Right lung (tissue), 5 donors: Measurements from ENCODE around the gene MBTD1. TPM values are rescaled to one million over a fixed set of nuclear protein-coding genes. Genes with fewer than 3 reads are reported as not detected.
"Not testable (repeated sequence)": the region's sequence is repeated elsewhere in the genome, so short reads cannot be mapped to it uniquely, and the experiment has no call there.

Source experiments
- DNase-seq, 2 donors: peaks; one replicate each; pipeline ENCODE4 v3.0.0-alpha.2; 2013
- polyA plus RNA-seq, 5 donors: library from polyadenylated mRNA; unstranded; fragments of 120-200 nt; gene quantifications; one replicate each; pipeline versions ENCODE4 v1.2.1 to v1.2.3, GENCODE V29; 2013; ENCODE audit warnings: inconsistent platforms in 1 of 5, low replicate concordance in 1 of 5; ENCODE audit not compliant: insufficient read length in 5 of 5, insufficient read depth in 1 of 5

The MBTD1 gene
- polyA plus RNA-seq, 5 donors: 35.5 to 63.7 (median 58.2) TPM

DNA sequence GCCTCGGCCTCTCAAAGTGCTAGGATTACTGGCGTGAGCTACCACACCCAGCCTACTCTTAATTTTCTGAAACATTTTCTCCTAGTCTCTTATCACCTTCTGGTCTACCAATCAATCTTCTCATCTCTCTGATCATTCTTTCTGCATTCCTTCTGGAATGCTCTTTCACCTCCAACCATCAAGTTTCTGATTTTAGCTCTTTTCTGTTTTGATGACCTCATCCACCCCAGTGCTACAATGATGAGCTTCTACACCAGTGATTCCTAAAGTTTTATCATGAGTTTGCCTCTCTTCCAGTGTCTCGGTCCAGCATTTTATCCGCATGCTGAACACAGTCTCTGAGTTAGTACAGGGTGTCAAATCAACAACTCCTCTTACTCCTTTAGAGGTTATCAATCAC, 62.1 kb downstream of the MBTD1 start:
- DNase-seq: no peak

DNA sequence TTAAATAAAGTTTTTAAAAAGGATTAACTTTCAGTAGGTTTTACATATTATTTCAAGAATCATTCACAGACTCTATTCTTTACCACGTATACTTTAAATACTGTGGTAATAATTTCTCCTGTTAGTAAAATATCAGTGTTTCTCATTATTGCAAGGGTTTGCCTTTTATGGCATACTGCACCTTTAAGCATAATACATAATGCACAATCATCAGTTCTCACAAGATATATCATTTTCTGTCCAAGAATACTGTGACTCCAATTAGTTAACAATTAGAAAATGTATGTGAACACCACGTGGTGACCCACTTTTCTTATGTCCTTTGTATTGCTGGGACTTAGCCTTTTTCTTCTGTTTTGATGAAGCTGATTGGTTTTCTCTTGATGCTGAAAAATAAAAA, 68.0 kb downstream of the MBTD1 start:
- DNase-seq: no peak

DNA sequence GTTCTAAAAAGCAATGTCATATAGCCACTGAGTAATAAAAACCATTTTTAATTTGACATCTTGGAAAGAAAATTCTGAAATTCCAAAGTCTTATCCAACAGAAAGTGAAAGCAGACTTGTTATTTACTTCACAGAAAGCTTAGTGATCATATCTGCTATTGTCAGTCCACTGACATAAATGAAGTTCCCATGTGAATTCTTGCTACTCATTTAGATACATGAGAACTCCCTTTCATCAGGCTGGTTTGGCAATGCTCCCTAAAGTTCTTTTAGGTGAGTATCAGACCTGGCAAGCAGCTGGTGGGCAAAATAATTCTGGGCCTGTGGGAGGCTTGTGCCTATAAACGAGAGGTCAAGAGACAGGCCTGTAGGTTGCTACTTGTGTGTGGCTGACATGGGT, 70.2 kb downstream of the MBTD1 start:
- no peak for DNase-seq

DNA sequence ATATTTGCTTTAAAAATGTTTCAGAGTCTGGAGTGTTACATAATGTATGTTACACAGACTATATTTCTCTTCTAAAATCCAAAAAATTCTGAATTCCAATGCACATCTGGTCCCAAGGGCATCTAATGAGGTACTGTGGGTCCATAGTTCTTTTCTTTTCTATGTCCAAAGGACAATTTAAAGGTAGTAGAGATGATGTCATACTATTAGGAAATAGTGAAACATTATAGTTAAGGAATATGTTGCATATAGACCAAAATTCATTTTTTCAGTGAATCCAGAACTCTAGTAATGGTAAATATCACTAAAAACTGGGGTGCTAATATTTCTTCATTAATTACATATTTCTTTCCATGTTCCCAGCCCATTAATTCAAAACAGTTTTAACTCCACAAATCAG, 70.7 kb downstream of the MBTD1 start:
- DNase-seq: no peak

DNA sequence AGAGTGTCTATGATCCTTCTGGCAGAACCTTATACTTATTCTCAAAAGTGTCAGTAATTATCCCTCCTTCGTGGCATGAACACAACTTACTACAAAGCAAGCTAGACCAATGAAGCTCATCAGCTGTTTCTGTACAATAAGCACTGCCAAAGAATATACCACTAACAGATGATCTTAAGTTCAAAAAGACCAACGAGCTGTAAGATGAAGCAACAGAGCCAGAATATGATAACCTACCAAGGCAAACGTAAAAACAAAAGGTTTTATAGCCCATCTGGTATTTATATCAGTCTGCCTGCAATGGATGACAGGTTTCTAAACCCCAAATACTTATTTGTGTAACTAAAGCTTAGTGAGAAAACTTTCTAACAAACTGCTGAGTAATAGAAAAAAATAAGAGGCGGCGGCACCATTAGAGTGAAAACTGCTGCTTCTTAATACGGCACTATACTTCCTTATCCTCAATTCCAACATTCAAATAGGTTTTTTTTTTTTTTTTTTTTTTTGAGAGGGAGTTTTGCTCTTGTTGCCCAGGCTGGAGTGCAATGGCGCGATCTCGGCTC, 71.5 kb downstream of the MBTD1 start:
- peak; percentile 56 to 67 for DNase-seq

DNA sequence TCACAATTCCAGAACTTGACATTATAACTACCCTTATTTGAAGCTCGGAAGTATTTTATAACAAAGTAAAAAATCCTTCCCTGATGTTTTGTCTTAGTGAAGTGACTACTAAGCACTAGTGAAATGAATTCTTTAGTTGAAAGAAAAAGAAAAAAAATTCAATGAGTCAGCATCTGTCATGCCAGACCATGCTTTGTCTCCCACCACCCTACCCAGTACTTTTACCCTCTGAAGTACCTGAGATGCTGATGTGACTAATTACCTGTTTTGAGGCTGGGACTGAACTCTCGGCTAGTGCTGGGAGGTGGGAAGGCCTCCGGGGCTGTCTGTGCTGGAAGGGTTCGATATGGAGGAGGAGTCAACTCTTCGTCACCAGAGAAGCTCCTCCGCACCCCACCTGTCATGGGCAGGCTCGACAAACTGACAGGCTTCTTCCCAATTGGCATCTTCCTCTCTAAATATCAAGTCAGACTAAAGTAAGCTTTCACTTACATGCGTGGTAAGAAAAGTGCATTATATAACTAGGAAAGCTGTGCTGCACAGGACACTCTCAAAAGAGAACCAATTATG, 74.0 kb downstream of the MBTD1 start:
- DNase-seq: no peak

DNA sequence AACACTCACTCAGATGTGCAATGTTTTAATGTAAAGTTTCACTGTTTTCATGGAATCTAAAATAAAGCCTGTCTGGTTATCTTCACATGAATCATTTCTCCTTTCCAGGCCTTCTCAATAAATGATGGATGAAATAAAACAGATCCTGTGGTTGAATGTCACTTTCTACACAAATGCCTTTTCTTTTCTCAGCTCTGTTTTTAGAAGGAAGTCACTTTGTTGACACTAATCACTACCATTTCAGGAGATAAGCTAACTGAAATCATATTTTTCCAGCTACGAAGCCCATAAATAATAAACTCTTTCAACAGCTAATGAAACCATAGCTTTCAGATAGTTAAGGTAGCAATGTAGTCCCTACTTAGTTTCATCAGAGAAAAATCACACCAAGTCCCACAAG, 75.7 kb downstream of the MBTD1 start:
- DNase-seq: no peak

DNA sequence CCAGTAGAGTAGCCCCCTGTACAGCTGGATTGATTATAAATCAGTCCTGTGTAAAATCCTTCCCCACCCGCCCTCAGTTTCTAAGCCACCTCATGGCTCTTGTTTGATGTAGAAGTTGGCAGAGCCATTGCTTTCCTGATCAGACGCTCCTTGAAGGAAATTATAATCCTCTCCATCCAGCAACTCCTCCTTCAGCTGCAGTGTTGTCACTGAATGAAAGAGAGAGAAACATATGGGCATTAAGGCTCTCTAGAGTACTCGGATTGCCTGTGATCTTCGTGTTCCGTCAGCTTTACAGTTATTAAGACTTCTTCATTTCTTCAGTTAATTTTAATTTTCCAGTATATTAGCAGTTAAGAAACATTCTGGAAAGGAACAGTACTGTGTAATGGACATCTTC, 79.4 kb downstream of the MBTD1 start:
- DNase-seq: no peak

DNA sequence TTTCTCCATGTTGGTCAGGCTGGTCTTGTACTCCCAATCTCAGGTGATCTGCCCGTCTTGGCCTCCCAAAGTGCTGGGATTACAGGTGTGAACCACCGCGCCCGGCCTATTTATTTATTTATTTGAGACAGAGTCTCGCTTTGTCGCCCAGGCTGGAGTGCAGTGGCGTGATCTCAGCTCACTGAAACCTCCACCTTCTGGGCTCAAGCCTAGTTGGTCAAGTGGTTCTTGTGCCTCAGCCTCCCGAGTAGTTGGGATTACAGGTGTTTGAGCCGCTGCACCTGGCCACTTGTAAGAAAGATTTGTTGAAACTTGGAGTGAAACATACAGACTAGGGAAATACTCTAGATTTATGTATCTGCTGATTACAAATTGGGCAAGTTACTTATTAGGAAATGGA, 87.8 kb downstream of the MBTD1 start:
- DNase-seq: not testable (repeated sequence)

DNA sequence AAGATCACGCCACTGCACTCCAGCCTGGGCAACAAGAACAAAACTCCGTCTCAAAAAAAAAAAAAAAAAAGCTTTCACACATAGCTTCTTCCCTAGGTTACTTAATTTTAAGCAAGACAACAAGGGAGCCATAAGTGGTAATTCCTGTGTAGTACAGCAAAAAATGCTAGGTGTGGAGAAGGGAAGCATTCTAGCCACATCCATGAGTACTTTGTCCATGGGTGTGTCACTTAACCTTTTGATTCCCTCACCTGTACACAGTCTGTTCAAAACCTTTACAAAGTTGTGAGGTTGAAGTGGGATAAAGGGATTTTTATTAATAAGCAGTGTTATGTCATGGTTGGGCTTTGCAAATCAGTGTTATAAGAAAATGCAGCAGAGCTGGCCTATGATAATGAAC, 89.1 kb downstream of the MBTD1 start:
- DNase-seq: no peak

DNA sequence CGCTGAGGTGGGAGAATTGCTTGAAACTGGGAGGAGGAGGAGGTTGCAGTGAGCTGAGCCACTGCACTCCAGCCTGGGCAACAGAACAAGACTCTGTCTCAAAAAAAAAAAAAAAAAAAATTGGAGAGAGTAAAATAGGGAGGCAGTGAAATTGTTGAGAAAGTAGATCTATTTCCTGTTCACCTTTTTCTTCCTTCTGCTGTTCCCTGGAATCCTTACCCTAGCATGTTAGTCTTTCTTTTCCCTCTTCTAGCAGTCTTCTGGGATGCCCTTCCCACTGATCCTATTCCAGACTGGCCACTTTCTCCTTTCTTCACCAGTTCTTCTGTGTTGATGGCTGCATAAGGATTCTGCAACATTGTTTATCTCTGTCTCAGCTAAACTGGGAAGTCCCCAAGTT, 90.5 kb downstream of the MBTD1 start:
- no peak for DNase-seq

DNA sequence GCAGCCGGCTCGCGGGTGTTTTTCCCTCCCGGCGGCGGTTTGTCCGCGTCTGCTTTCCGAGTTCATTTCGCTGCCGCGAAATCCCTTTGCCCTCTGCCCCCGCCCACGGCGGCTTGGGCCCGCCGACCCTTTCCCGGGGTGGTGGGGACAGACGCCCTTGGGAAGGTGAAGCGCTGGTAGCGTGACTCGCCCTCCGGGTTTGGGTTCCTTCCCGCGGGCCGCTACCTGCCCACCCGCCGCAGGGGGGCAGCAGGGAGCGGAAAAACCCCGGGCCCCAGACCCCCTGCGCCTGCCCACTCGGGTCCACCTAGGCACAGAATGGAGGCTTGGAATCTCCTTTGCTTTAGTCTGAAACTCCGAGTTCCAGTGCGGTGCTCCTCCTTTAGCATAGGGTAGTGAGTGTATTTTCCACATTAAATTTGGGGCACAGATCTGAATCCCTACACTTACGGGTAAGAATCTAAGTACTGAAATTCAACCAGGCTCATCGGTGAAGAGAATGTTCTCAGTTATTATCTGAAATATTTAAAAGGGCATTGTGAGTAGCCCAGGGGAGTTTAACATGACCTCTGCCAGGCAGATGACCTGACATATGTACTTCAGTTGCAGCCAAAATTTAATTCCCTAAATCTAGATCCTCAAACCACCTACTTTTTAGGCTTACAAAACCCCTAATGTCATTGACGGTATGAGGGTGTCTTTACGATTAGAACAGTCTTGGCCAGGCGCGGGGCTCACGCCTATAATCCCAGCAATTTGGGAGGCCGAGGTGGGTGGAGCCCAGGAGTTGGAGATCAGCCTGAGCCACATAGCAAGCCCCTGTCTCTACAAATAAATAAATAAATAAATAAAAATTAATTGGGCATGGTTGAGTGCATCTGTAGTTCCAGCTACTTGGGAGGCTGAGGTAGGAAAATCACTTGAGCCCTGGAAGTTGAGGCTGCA, 92.6 kb downstream of the MBTD1 start:
- DNase-seq: peak in 1 of 2 donors; percentile 21

DNA sequence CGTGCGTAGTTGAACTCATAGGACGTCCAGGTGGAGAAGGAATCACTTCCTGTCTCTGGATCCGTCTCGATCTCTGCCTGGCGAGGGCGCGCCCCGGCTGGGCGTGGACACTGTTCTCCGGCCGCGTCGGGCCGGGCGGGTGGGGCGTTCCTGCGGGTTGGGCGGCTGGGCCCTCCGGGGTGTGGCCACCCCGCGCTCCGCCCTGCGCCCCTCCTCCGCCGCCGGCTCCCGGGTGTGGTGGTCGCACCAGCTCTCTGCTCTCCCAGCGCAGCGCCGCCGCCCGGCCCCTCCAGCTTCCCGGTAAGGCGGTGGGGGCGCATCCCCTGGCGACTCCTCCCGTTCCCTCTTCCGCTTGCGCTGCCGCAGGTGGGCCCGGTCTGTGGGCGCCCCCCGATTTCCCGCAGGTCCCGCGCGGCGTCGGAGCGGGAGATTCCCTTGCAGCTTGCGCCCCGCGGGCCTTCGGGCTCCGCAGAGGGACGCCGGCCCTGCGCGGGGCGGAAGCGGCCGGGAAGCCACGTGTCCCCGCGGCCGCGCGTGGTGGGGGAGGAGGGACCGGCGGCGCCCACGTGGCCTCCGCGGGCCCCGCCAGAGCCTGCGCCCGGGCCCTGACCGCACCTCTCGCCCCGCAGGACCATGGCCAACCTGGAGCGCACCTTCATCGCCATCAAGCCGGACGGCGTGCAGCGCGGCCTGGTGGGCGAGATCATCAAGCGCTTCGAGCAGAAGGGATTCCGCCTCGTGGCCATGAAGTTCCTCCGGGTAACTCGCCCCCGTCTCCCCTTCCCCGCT, 93.5 kb downstream of the MBTD1 start, which contains the start of gene NME2:
Gene NME2 (plus strand): TSS at position 214 of the 789 bp plus-strand sequence. CDS start 420 bp downstream, at position 634.
- DNase-seq: peak; percentile 83 to 84

DNA sequence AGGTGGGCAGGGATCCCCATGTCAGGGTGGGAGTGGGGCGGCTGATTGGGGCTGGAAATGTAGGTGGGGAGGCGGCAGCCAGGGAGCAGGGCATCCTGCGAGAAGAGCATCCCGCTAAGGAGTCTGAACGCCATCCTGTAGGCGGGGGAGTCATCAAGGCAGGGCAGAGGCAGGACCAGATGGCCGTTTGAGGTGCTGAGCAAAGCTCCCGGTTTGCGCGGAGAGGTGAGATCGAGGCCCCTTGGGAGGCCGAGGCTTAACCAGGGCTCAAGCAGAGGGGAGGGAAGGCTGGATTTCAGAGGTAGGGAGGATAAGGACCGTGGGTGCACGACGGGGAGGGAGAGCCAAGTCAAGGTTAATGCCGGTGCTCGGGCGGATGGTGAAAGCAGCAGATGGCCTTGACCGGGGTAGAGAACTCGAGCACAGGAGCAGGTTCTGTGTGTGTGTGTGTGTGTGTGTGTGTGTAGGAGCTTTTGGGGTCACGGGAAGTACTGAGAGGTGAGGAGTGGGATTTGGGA, 94.1 kb downstream of the MBTD1 start:
- no peak for DNase-seq

DNA sequence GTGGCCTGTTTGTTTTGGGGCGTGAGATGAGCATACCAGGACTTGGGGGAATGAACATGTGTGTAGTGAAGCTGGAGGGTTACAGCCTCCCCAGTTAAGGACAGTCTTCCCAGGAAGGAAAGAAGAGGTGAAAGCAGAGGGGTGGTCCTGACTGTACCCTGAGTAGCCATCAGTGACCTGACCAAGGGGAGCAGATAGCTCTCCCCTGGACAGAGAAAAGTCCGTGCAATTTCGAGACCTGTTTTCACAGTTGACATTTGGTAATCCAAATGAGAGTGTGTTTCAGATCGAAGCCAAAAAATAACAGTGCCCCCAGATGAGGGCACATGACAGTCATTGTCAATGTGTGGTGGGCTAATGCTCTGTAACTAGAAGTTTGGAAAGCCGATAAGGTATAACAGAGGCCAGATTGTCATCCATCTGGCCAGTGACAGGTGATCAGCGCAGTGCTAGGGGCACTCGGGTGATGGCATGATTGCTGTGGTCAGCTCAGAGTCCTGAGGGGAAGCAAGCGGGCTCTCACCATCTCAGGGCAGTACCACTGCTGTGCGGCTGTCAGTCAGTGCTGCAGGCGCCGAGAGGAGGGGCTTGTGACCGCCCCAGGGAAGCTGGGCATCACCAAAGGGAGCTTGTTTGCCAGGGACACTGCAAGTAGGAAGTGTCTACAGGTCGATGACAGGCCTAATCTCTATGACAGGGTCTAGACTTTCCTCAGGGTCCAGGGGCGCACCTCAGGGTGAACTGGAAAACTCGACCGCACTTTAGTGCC, 94.8 kb downstream of the MBTD1 start:
- DNase-seq: no peak

DNA sequence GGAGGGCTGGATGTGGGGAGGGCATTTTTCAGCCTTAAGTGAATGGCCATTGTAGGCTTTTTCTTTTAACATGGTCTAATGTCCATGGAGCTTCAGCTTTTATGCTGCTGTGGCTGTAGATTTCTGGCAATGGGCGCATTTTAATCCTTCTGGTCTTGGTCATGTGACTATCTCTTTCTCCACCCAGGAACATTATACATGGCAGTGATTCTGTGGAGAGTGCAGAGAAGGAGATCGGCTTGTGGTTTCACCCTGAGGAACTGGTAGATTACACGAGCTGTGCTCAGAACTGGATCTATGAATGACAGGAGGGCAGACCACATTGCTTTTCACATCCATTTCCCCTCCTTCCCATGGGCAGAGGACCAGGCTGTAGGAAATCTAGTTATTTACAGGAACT, 98.3 kb downstream of the MBTD1 start:
- DNase-seq: no peak

DNA sequence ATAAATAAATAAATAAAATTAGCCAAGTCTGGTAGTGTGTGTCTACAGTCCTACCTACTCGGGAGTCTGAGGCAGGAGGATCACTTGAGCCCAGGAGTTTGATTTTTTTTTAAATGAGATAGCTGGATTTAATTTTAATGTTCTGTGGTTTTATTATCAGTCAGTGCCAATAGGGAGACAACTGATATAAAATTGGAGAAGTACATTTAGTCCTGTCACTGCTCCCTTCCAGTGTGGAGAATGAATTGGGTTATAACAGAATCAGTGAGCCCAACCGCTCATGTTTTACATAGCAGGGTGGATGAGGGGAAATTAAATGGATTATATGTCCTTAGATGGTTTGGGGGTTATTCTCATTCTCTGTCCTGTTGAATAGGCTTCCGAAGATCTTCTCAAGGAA, 100.2 kb downstream of the MBTD1 start:
- DNase-seq: no peak

DNA sequence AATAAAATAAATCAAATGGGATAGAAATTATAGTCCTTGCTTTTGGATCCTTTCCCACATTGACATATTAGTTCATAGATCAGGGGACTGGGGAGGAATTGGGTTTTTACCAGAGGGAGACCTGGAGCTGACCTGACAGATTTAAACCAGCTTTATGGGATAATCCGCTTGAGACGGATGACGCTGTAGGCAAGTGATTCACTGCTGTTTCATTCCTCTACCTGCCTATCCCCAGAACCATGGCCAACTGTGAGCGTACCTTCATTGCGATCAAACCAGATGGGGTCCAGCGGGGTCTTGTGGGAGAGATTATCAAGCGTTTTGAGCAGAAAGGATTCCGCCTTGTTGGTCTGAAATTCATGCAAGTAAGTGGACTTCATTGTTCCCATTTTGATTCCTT, 104.4 kb downstream of the MBTD1 start:
- DNase-seq: no peak

DNA sequence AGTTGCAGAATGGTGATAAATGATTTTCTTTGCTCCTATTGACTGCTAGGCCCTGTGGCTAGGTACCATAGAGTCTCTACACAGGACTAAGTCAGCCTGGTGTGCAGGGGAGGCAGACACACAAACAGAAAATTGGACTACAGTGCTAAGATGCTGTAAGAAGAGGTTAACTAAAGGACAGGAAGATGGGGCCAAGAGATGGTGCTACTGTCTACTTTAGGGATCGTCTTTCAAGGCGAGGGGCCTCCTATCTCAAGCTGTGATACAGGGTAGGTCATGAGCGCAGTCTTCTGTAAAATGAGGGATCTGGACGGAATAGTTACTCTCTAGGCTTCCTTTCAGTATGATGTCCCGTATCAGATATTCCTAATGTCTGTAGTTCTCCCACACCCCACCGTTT, 105.7 kb downstream of the MBTD1 start:
- DNase-seq: no peak

DNA sequence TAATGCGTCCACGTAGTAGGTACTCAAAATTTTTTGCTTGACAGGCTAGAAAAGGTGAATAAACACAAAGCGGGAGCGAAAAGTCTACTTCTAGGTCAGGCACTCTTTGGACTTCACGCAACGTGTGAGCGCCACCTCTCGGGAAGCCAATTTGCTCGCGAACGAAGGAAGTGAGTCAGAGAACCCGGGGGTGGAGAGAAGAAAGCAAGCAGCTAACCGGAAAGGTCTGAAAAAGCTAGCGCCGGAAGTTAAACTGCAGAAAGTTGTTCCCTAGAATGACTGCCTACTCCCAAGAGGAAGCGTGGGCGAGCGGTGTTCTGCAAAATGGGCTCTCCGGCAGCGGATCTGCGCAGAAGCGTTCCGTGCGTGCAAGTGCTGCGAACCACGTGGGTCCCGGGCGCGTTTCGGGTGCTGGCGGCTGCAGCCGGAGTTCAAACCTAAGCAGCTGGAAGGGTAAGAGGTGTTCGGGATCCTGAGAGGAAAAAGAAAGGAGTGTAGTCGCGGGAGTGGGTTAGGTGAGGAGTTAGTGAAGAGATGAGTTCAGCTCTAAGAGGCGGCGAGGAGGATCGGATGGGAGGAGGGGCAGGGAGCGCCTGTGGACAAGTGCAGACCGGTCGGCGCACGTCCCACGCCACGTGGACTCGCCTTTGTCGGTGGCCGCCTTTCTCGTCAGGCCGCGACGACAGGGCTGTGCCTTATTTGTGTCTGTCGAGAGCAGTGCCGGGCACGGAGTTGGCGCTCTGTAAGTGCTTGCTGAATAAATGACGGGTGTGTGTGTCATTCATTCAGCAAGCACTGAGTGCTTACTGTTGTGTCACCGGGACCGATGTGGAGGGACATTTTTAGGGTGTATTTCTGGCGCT, 106.4 kb downstream of the MBTD1 start, which contains the start of gene NME1:
Gene NME1 (plus strand): TSS at position 350 of the 863 bp plus-strand sequence. CDS start 2,096 bp downstream, outside the sequence.
- DNase-seq: peak; percentile 96 to 98
